NCI-H226 (cell line): ENCODE measurements around the gene ANKRD52.

Experiments used
- DNase-seq: peaks from one replicate; pipeline ENCODE4 v3.0.0-alpha.2; 2015

The ANKRD52 gene

GRCh38 chr12:56236985-56237384, 21.2 kb downstream of the ANKRD52 start:
- DNase-seq: no peak

DNA sequence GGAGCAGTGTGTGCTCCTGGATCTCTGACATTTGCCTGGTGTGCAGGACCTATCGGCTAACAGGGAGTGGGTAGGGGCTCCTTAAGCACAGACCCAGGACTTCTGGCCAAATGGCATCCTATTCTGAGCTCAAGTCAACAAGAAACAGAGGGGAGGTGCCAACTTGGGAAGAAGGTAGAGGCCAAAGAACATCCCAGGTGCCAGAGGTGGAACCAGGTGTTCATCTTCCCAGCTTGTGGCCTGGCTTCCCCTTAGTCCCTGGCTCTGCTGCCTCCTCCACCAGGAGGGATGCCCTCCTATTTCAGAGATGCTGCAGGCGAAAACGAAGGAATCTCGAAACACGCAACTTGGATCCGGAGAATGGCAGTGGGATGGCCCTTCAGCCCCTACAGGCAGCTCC, 22.1 kb downstream of the ANKRD52 start:
- DNase-seq: no peak

- DNase-seq: no peak
These were observed 23.3 kb downstream of the ANKRD52 start for GRCh38 chr12:56234746-56235436.

GRCh38 chr12:56231184-56231582, 27.0 kb downstream of the ANKRD52 start:
- DNase-seq: no peak

DNA sequence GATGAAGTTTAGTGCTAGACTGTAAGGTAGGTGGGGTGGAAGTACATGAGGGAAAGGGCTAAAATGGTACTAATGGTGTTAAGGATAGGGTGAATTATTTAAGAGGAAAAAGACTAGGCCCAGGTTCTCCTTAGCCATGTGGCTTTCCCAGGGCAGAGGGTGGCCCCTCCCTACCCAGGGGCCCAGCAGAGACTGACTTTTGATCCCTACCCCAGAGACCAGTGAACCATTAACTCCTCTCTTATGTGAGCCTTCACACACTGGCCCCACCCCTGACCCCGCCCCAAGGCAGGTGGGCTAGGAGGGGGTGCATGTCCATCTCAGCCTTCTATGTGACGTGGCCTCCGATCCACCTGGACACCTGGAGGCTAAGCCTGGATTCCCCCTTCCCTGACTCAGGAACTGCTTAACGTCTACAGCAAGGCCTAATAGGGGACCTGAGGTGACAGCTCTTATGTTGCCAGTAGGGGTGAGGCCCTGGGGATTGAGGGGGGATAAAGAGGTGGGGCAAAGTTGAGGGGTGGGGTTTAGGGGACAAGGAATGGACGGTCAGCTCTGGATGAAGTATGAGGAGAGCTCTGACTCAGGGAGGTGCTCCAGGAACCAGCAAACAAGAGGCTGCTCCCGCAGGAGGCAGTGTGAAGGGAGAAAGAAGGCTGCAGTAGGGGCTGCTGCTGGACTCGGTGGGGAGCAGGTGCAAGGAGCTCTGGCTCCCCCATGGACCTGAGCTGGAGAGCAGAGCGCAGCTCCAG, 27.6 kb downstream of the ANKRD52 start:
- no peak for DNase-seq

- no peak for DNase-seq
These were observed 28.2 kb downstream of the ANKRD52 start, which contains the start of gene SLC39A5 for GRCh38 chr12:56229916-56230431. SLC39A5 (plus strand) TSS chr12:56230051; CDS start chr12:56231275, 1,224 bp downstream.

DNA sequence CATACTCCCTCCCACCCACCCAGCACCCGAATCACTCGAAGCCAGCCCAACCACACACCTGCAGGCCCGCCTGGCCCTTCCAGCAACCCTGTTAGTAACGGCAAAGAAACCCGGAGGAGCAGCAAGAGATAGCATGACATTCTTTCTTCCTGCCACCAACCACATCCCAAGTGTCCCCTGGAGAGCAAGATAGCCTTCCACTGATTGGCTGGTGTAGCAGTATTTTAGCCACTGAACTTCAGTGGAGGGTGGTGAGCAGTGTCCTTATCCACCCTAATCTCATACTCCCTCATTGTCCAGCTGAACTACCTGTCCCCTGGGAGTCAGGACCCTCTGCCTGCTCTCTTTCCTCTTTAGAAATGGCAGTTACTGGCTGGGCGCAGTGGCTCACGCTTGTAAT, 29.1 kb downstream of the ANKRD52 start:
- DNase-seq: no peak

DNA sequence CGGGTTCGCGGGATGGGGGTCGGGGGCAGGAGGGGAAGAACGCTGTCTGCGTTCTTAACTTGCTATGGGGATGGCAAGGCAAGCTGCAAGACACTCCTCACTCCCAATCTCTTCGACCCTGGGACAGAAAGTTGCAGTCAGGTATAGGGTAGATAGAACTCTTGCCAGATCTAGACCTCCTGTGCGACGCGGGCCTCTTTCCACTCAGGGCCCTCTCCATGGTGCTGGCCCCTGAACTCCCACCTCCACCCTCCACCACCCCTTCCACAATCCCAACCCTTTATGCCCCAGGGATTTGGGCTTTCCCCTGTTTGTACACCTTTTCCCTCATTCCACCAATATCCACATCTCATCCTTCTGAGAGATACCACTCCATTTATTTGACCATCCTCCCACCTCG, 33.2 kb downstream of the ANKRD52 start:
- DNase-seq: no peak

- peak; percentile 99 for DNase-seq
These were observed 34.0 kb downstream of the ANKRD52 start, which contains the start of gene NABP2 for GRCh38 chr12:56224102-56224701. NABP2 (plus strand) TSS chr12:56224342; CDS start chr12:56224857, 515 bp downstream.

DNA sequence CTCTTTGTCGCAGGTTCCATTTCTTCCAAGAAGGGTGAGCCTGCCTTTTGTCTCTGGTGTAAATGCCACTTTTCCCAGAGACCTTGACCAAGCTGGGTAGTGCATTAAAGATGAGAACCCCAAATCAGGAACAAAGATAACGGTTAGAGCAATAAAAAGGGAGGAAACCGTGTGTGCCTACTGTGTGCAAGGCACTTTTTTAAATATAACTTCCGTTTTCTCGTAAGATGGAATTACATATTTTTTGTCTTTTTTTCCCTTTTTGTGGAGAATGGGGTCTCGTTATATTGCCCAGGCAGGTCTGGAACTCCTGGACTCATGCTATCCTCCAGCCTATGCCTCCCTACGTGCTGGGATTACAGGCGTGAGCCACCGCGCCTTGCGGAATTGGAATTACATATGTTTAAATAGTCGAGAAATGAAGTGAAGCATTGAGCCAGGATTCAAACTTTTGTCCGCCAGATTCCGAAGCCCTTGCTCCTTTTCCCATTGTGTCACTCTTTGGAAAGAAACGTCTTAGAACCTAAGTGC, 34.5 kb downstream of the ANKRD52 start:
- DNase-seq: no peak

- DNase-seq: no peak
These were observed 35.7 kb downstream of the ANKRD52 start for GRCh38 chr12:56222531-56222895.

- peak; percentile 99 for DNase-seq
These were observed 36.2 kb downstream of the ANKRD52 start, which contains the start of gene RNF41 for GRCh38 chr12:56221757-56222530. RNF41 (minus strand) TSS chr12:56221922; CDS start chr12:56214047, 7,875 bp downstream.

- DNase-seq: peak; percentile 61
These were observed 36.9 kb downstream of the ANKRD52 start for GRCh38 chr12:56221232-56221756.

- DNase-seq: peak; percentile 36
These were observed 37.5 kb downstream of the ANKRD52 start for GRCh38 chr12:56220611-56221231.

DNA sequence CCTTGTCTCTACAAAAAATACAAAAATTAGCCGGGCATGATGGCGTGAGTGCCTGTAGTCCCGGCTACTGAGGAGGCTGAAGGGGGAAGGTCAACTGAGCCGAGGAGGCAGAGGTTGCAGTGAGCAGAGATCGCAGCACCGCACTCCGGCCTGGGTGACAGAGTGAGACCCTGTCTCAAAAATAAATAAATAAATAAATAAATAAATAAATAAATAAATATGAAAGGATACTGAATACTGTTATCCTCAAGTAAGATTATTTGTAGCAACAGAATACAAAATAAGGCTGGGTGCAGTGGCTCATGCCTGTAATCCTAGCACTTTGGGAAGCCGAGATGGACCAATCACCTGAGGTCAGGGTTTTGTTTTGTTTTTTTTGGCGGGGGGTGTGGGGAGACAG, 38.3 kb downstream of the ANKRD52 start:
- no peak for DNase-seq

DNA sequence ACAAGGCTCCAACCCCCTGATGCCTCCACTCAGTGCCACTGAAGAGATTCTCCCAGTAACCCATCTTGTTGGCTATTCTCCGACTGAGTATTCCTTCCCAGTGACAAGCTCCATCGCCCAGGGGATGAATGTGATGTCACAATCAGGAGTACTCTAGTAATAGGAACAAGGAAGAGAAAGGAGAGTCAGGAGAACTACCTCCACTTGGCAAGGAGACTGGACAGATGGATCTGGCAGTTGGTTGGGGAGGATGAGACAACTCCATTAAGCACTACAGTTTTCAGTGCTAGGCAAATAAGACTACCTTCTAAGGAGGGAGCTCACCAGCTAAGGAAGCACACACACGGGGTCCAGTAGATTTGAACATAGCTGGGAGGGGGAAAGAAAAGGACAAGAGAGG, 41.7 kb downstream of the ANKRD52 start:
- DNase-seq: no peak

GRCh38 chr12:56213878-56214277, 44.3 kb downstream of the ANKRD52 start:
- no peak for DNase-seq

DNA sequence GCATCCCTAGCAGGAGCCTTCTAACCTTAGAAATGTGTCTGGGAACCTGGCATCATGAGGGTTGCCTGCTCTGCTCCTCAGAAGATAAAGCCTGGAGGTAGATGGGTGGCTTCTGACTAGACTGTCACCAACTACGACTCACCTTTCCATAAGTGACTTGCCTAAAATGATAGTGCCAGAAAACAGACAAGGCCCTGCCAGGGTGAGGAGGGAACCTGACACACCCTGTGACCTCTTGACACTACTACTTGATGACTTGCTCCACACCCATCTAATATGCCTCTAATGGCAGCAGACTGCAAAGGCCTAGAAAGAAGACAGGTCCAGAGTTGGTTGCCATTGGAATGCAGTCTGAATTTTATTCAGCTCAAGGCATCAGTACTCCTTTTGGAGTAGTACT, 45.8 kb downstream of the ANKRD52 start:
- no peak for DNase-seq

GRCh38 chr12:56208006-56208405, 50.2 kb downstream of the ANKRD52 start:
- DNase-seq: no peak

DNA sequence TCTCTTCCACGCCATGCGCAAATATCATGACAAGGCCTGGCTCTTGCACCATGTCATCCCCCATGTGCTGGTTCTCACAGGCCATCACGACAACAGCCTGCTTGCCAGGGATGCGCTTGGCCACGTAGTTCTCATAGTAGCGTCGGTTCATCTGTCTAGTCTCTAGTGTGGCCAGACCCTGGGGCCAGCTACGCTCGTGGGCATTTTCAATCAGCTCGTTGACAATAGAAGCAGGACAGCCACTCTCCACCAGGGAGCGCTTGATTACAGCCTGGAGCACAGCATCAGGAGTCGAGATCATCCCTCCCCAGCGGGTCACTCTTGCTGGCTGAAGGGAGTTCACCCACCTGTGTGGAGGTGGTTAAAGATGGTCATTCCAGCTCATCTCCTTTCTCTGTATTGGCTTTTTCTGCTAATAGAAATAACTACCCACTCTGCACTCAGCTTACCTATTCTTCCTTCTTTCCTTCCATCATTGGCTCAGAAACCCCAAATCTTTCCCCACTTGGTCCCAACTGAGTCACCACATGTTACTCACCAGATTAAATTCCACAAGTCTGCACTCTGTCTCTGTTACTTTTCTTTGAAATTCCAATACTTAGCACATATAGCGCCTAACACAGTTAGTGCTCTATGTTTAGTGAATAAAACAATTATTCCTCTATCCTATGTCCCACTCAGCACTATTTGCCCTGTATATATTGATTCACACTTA, 51.6 kb downstream of the ANKRD52 start:
- peak; percentile 26 for DNase-seq

- DNase-seq: no peak
These were observed 52.7 kb downstream of the ANKRD52 start for GRCh38 chr12:56205445-56205844.
